Psoas muscle (tissue), 8 donors: ENCODE data around the gene CDC14A. TPM values are rescaled to one million over a fixed set of nuclear protein-coding genes. Genes with fewer than 3 reads are reported as not detected.

Experiments
- ATAC-seq, 4 donors: fragments of 200-7000 bp; cut with Tn5 transposase; one replicate each; pipeline ENCODE4 v1.9.1; 2020; ENCODE audit warnings: moderate library complexity in 3 of 4, mild to moderate bottlenecking in 2 of 4
- DNase-seq, 2 donors: peaks; one replicate each; pipeline ENCODE4 v3.0.0-alpha.2; 2020
- H3K27ac ChIP-seq: fragments of 200-600 bp; one replicate; pipeline ENCODE4 v1.8.0; 2022
- H3K27me3 ChIP-seq, 3 donors: fragments of 200-600 bp in 1 of 3; one replicate each; pipeline versions ENCODE4 v1.6.1 to v1.8.0; 2013 to 2022; ENCODE audit warnings: low read length in 2 of 3, mild to moderate bottlenecking in 2 of 3, moderate library complexity in 1 of 3; ENCODE audit not compliant: insufficient read depth in 3 of 3
- H3K36me3 ChIP-seq, 2 donors: fragments of 200-600 bp in 1 of 2; one replicate each; pipeline versions ENCODE4 v1.6.1 to v1.8.0; 2013 to 2022; ENCODE audit warnings: low read depth in 1 of 2, mild to moderate bottlenecking in 1 of 2, moderate library complexity in 1 of 2; ENCODE audit not compliant: insufficient read depth in 1 of 2
- H3K4me1 ChIP-seq: fragments of 200-600 bp; one replicate; pipeline ENCODE4 v1.8.0; 2022
- H3K4me3 ChIP-seq: fragments of 200-600 bp; one replicate; pipeline ENCODE4 v1.8.0; 2022; ENCODE audit warnings: mild to moderate bottlenecking
- H3K9me3 ChIP-seq: fragments of 200-600 bp; one replicate; pipeline ENCODE4 v1.8.0; 2022
- WGBS, 3 donors: extraction: QIAGEN DNeasy Blood & Tissue Kit; methylation state at CpG; one replicate each; pipeline versions ENCODE4 v1.1.6 to v1.1.7; 2013; 5-methylcytosine and 5-hydroxymethylcytosine counted together
- intact Hi-C, 2 donors: fragments of 100-400 bp; cut with DNase I; formaldehyde crosslinking; loops; one replicate each; pipeline versions ENCODE4 v1.11.0 to v1.14.2; 2022
- polyA plus RNA-seq, 3 donors: library from polyadenylated mRNA; stranded (reverse); fragments of 200-250 nt; gene quantifications; one replicate each; pipeline ENCODE4 v1.2.3, GENCODE V29; 2013
- total RNA-seq, 4 donors: library from RNA; stranded (reverse); fragmentation: NEBNext Ultra II Directional in 2 of 4; extraction: Animal tissue kit (Norgen Biotek cat#: 25700) in 2 of 4; gene quantifications; one replicate each; pipeline versions ENCODE4 v1.2.1 to v1.2.4, GENCODE V29; 2021 to 2023
- TF ChIP-seq, protein P1 (sequence below): fragments of 200-600 bp; IDR thresholded peaks from one replicate; pipeline ENCODE4 v1.8.0; 2022; ENCODE audit warnings: antibody characterized with exemption
- donor health status: healthy with polysubstance abuse.
- donor health status: DM: no; HTN: no; CAD: no; lungs with moderate emphysema.
- donor health status: Bipolar disorder and iron deficiency.
- donor health status: healthy.
- donor health status: DM: yes; HTN: yes; CAD: no.
- donor health status: DM: no; HTN: no; CAD: no.
- donor health status: DM: no; HTN: no; CAD: no.
- donor health status: DM: yes; HTN: yes; CAD: no.

CDC14A gene
- total and polyA plus RNA-seq, 7 donors: 0.44 to 5.5 (median 2.3) TPM

DNA sequence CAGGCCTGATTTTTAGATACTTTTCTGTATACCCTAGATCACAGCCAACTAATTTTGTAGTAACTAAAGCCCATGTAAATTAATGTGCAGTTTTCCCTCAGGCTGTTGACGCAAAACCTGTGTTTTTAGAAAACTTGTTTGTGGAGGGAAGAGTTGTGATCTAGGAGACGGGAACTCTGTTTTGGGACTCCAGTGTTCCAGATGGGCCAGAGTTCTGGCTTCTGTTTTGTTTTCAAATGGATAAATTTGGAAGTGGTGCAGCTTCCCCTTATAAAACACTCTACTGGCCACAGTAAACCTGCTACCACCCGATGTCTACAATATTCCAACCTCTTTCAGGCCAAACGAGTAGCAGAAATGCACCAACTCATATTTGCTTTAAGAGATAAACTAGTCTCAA, 172.0 kb downstream of the CDC14A start:
- Histone ChIP-seq H3K9me3 (no peaks in the 10 kb centered on the region), H3K27ac (no peak overlapping the region), H3K36me3 (no peaks in the 10 kb centered on the region), H3K4me1 (no peaks in the 10 kb centered on the region), H3K4me3 (no peak overlapping the region), H3K27me3 (no peaks in the 10 kb centered on the region)
- ATAC-seq: no peak
- intact Hi-C loops: no loop called here
- TF ChIP-seq, protein P1, sequence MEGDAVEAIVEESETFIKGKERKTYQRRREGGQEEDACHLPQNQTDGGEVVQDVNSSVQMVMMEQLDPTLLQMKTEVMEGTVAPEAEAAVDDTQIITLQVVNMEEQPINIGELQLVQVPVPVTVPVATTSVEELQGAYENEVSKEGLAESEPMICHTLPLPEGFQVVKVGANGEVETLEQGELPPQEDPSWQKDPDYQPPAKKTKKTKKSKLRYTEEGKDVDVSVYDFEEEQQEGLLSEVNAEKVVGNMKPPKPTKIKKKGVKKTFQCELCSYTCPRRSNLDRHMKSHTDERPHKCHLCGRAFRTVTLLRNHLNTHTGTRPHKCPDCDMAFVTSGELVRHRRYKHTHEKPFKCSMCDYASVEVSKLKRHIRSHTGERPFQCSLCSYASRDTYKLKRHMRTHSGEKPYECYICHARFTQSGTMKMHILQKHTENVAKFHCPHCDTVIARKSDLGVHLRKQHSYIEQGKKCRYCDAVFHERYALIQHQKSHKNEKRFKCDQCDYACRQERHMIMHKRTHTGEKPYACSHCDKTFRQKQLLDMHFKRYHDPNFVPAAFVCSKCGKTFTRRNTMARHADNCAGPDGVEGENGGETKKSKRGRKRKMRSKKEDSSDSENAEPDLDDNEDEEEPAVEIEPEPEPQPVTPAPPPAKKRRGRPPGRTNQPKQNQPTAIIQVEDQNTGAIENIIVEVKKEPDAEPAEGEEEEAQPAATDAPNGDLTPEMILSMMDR: no peak
- 64 to 81% (median 74%) methylated on average over 4 of the region's 4 CpGs for WGBS, 3 donors
- no peak for DNase-seq

DNA sequence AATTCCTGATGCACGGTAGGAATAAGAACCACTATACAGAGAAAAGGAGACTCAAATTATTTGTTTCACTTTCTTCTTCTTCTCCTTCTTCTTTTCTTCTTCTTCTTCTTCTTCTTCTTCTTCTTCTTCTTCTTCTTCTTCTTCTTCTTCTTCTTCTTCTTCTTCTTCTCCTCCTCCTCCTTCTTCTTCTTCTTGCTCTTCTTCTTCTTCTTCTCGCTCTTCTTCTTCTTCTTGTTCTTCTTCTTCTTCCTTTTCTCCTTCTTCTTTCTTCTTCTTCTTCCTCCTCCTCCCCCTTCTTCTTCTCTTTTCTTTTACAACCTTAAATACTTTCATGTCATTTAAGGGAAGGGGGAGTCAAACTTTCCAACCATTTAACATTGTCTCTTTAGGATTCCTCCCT, 174.6 kb downstream of the CDC14A start:
- H3K36me3 ChIP-seq: no peaks in the 10 kb centered on the region
- TF ChIP-seq, protein P1: no peak
- intact Hi-C loops: no loop called here
- 87 to 91% (median 91%) methylated on average over 2 of the region's 2 CpGs for WGBS, 3 donors
- H3K27ac ChIP-seq: no peak overlapping the region
- no peaks in the 10 kb centered on the region for H3K27me3 ChIP-seq
- H3K4me1 ChIP-seq: peaks cover 3% of the 10 kb centered on the region
- no peaks in the 10 kb centered on the region for H3K9me3 ChIP-seq
- ATAC-seq (no peak), DNase-seq (no peak)
- H3K4me3 ChIP-seq: no peak overlapping the region

DNA sequence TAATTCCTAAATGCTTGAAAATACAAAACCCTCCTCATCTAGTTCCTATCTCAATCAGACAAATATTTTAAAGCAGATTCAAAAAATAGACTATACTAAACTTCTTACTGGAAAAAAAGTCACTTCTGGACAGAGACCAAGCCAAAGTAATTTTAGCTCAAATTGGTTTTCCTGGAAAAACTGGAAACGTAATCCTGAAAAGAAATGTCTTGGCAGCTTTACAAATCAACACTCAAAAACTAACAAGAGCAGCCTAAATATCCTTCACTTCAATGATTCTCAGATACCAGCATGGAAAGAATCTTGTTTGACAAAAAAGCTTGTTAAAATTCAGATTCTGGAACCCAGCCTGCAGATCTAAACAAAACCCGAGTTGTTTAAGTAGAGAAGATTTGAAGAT, 176.6 kb downstream of the CDC14A start:
- intact Hi-C loops: no loop called here
- ATAC-seq: no peak

DNA sequence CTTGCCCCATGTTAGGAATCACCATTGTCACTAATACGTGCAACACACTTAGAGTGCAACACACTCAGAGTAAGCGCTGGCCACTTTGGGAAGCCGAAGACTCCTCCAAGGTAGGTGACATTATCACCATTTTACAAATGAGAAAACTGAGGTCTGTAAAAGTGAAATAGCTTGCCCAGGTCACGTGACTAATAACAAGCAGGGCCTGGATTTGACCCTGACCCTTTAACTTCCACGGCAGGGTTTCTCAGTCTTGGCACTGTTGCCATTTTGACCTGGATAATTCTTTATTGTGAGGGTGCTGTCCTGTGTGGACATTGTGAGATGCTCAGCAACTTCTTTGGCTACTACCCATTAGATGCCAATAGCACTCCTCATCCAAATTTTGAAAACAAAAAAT, 177.8 kb downstream of the CDC14A start:
- Histone ChIP-seq H3K36me3 (no peaks in the 10 kb centered on the region), H3K9me3 (no peaks in the 10 kb centered on the region), H3K27me3 (peaks cover 0 to 3% (median 0%) of the 10 kb centered on the region in 3 donors), H3K4me3 (no peak overlapping the region), H3K27ac (peak overlapping the region; percentile 34), H3K4me1 (peaks cover 3% of the 10 kb centered on the region)
- intact Hi-C loops: no loop called here
- no peak for DNase-seq
- WGBS, 3 donors: 87 to 91% (median 88%) methylated on average over 5 of the region's 5 CpGs
- ATAC-seq: no peak
- TF ChIP-seq, protein P1: no peak

More for the DNA sequence above, 176.6 kb downstream of the CDC14A start:
- Histone ChIP-seq H3K27me3 (peaks cover 0 to 3% (median 0%) of the 10 kb centered on the region in 3 donors), H3K4me1 (peaks cover 3% of the 10 kb centered on the region), H3K36me3 (no peaks in the 10 kb centered on the region), H3K9me3 (no peaks in the 10 kb centered on the region), H3K27ac (no peak overlapping the region), H3K4me3 (no peak overlapping the region)
- DNase-seq: no peak
- whole genome bisulfite sequencing, 3 donors: 8 to 27% (median 17%) methylated on average over 2 of the region's 2 CpGs
- TF ChIP-seq, protein P1: no peak

DNA sequence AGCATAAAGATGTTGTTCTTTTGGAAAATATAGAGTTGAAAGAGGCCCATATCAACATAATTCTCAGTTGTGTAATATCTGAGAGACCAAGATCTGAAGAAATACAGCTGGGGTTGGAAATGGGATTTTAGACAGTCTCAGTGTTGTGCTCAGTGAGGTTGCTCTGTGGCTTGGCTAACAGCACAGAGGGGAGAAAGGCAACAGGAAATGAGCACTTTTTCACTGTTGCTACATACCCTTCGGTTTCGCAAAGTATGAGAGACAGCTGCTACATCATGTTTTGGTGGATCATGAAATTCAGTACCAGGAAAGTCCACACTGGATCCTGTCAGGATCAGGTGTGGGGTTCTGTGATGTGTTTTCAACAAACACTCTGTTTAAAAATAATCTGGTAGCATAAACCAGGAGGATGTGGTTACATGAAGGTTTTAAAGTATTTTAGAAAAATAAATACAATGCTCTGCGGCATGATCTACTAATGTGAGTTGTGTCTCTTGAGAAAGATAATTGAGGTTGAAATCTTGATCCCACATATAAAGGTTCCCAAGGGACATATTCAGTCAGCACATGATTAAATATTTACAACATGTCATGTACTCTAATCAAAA, 178.7 kb downstream of the CDC14A start:
- DNase-seq (peak in 1 of 2 donors; percentile 25), ATAC-seq (peak; percentile 63 to 80 (median 74))
- 52 to 59% (median 54%) methylated on average over 3 of the region's 3 CpGs for whole genome bisulfite sequencing, 3 donors
- peaks cover 0 to 3% (median 0%) of the 10 kb centered on the region in 3 donors for H3K27me3 ChIP-seq
- peak overlapping the region; percentile 34 for H3K27ac ChIP-seq
- intact Hi-C loops: no loop called here
- no peaks in the 10 kb centered on the region for H3K36me3 ChIP-seq
- peaks cover 3% of the 10 kb centered on the region for H3K4me1 ChIP-seq
- no peak overlapping the region for H3K4me3 ChIP-seq
- TF ChIP-seq, protein P1: no peak
- no peaks in the 10 kb centered on the region for H3K9me3 ChIP-seq
